OCI-LY7 (cell line): ENCODE measurements around the gene KLHL24. TPM values are rescaled to one million over a fixed set of nuclear protein-coding genes. Genes with fewer than 3 reads are reported as not detected.

Experiments
- BruUV-seq: library from RNA; stranded (reverse); fragments of 400-500 nt; replicated peaks from 2 replicates; lab custom pipeline; 2021; lab: Mats Ljungman, UMichigan
- CTCF ChIA-PET: fragments of 300-600 bp; sonication (Branson Sonifier 250); formaldehyde crosslinking; loops from one replicate; lab custom pipeline; 2022; ENCODE audit warnings: antibody characterized with exemption; ENCODE audit not compliant: unreplicated experiment; lab: Charles Lee
- POLR2A ChIA-PET: fragments of 300-600 bp; sonication (Branson Sonifier 250); formaldehyde crosslinking; loops from one replicate; lab custom pipeline; 2022; ENCODE audit warnings: antibody characterized with exemption; lab: Charles Lee
- DNase-seq: peaks from one replicate; pipeline ENCODE4 v3.0.0-alpha.2; 2015; ENCODE audit warnings: low spot score
- H2AFZ ChIP-seq: fragments of 200-600 bp; sonication (generic), shearing (Covaris generic); 2 replicates; pipeline ENCODE4 v1.6.1; 2014; ENCODE audit warnings: mild to moderate bottlenecking, antibody characterized with exemption, low read length, moderate library complexity
- H3K27ac ChIP-seq: fragments of 200-600 bp; sonication (generic); 2 replicates; pipeline ENCODE4 v1.5.1; 2014; ENCODE audit warnings: mixed run types, low read depth, mild to moderate bottlenecking, moderate library complexity, low read length, inconsistent platforms; ENCODE audit not compliant: poor library complexity, severe bottlenecking
- H3K36me3 ChIP-seq: fragments of 200-600 bp; sonication (generic); 2 replicates; pipeline ENCODE4 v1.6.1; 2014; ENCODE audit warnings: mild to moderate bottlenecking, antibody characterized with exemption, low read length, moderate library complexity, mixed read lengths; ENCODE audit not compliant: insufficient read depth
- H3K4me1 ChIP-seq: fragments of 200-600 bp; sonication (generic); 2 replicates; pipeline ENCODE4 v1.5.1; 2014; ENCODE audit warnings: mild to moderate bottlenecking, low read length; ENCODE audit not compliant: insufficient read depth, poor library complexity, severe bottlenecking
- H3K4me2 ChIP-seq: fragments of 200-600 bp; sonication (generic); 2 replicates; pipeline ENCODE4 v1.6.1; 2014; ENCODE audit warnings: mild to moderate bottlenecking, low read length
- H3K4me3 ChIP-seq: fragments of 200-600 bp; sonication (generic); 2 replicates; pipeline ENCODE4 v1.5.1; 2014; ENCODE audit warnings: mild to moderate bottlenecking, low read depth, low read length; ENCODE audit not compliant: poor library complexity, severe bottlenecking
- H3K79me2 ChIP-seq: fragments of 200-600 bp; sonication (generic); 2 replicates; pipeline ENCODE4 v1.6.1; 2016; ENCODE audit warnings: low read depth, mild to moderate bottlenecking, low read length, moderate library complexity, mixed read lengths; ENCODE audit not compliant: insufficient read depth
- H3K9me2 ChIP-seq: fragments of 200-600 bp; sonication (generic); 2 replicates; pipeline ENCODE4 v1.6.1; 2016; ENCODE audit warnings: mild to moderate bottlenecking, low read length, mixed read lengths; ENCODE audit not compliant: insufficient read depth
- H3K9me3 ChIP-seq: fragments of 200-600 bp; sonication (generic); 2 replicates; pipeline ENCODE4 v1.6.1; 2014; ENCODE audit warnings: mild to moderate bottlenecking, mixed run types, low read length, mixed read lengths
- H4K20me1 ChIP-seq: fragments of 200-600 bp; sonication (generic); 2 replicates; pipeline ENCODE4 v1.6.1; 2014; ENCODE audit warnings: mild to moderate bottlenecking, antibody characterized with exemption, low read length, moderate library complexity, mixed read lengths; ENCODE audit not compliant: insufficient read depth
- EZH2phosphoT487 ChIP-seq: fragments of 200-600 bp; sonication (generic); IDR thresholded peaks from 2 replicates; pipeline ENCODE4 v1.6.1; 2018; ENCODE audit warnings: low read depth, borderline replicate concordance, mild to moderate bottlenecking, mixed run types, antibody characterized with exemption, low read length, moderate library complexity, mixed read lengths
- intact Hi-C: fragments of 100-400 bp; cut with micrococcal nuclease; formaldehyde crosslinking; loops from one replicate; pipeline ENCODE4 v1.10.0; 2022; ENCODE audit not compliant: unreplicated experiment
- total RNA-seq, 2 experiments: library from RNA; depleted of rRNA in 1 of 2; stranded (reverse); fragments of >200 nt in 1 of 2; shearing (Covaris generic) in 1 of 2; gene quantifications; 2 replicates each; pipeline ENCODE4 v1.2.3, GENCODE V29; 2014 to 2022
- TF ChIP-seq, protein P1 (sequence below): fragments of 200-600 bp; sonication (generic); conservative IDR thresholded peaks from 2 replicates; pipeline ENCODE4 v1.5.1; 2014; ENCODE audit warnings: mild to moderate bottlenecking, antibody characterized with exemption, low read length, moderate library complexity, mixed read lengths

The KLHL24 gene
- total RNA-seq, 2 experiments from 2014 or later = 34.0 to 37.8 TPM

DNA sequence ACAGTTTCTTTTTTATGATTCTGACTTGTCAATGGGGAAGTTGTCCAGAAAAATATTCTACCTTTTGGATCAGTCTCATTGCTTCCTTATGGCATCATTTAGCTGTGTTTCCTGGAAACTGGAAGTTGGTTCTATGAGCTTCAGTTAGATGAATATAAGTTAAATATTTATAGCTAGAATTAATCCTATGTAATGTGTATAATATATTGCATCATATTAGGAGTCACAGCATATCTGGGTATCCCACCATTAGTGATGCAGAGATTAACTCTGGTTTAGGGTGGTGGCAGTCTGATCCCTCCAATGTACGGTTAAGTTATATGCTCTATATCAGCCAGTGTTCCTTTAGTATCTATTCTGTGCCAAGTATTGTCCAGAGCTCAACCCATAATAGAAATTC is 19.3 kb downstream of the KLHL24 start:
- Histone ChIP-seq H3K36me3 (peaks cover 97% of the 10 kb centered on the region), H3K4me3 (no peak overlapping the region), H3K9me2 (no peaks in the 10 kb centered on the region), H3K4me2 (no peak overlapping the region), H4K20me1 (no peaks in the 10 kb centered on the region), H3K27ac (no peak overlapping the region), H3K79me2 (peaks cover 27% of the 10 kb centered on the region; the same call in 1 of the 2 replicates), H3K4me1 (no peaks in the 10 kb centered on the region), H2AFZ (no peak overlapping the region), H3K9me3 (peaks cover 59% of the 10 kb centered on the region)
- CTCF ChIA-PET = interaction anchor here (1.2 kb wide), 1 partner anchor 15 kb away, joined by 3 read pairs; no protein-coding TSS in a partner anchor
- intact Hi-C loops = no loop called here
- POLR2A ChIA-PET = interaction anchor here (1.0 to 1.4 kb wide), 8 partner anchors 9 to 167 kb away, joined by 3 to 6 read pairs (median 3); no protein-coding TSS in a partner anchor
- no TSS peak for BruUV-seq
- TF ChIP-seq, protein P1, sequence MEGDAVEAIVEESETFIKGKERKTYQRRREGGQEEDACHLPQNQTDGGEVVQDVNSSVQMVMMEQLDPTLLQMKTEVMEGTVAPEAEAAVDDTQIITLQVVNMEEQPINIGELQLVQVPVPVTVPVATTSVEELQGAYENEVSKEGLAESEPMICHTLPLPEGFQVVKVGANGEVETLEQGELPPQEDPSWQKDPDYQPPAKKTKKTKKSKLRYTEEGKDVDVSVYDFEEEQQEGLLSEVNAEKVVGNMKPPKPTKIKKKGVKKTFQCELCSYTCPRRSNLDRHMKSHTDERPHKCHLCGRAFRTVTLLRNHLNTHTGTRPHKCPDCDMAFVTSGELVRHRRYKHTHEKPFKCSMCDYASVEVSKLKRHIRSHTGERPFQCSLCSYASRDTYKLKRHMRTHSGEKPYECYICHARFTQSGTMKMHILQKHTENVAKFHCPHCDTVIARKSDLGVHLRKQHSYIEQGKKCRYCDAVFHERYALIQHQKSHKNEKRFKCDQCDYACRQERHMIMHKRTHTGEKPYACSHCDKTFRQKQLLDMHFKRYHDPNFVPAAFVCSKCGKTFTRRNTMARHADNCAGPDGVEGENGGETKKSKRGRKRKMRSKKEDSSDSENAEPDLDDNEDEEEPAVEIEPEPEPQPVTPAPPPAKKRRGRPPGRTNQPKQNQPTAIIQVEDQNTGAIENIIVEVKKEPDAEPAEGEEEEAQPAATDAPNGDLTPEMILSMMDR = no peak
- no peak for TF ChIP-seq EZH2phosphoT487
- no peak for DNase-seq

- TF ChIP-seq, protein P1 = no peak
- TF ChIP-seq EZH2phosphoT487 = no peak
- Histone ChIP-seq H3K27ac (no peak overlapping the region), H3K4me3 (no peak overlapping the region), H3K9me3 (no peaks in the 10 kb centered on the region), H3K79me2 (peaks cover 22% of the 10 kb centered on the region; the same call in 1 of the 2 replicates), H3K36me3 (peaks cover 76% of the 10 kb centered on the region), H3K4me2 (no peak overlapping the region), H3K9me2 (no peaks in the 10 kb centered on the region), H4K20me1 (no peaks in the 10 kb centered on the region), H2AFZ (no peak overlapping the region), H3K4me1 (no peaks in the 10 kb centered on the region)
- intact Hi-C loops = no loop called here
- ChIA-PET POLR2A (interaction anchor here (0.6 to 1.1 kb wide), 4 partner anchors 9 to 517 kb away, joined by 3 to 4 read pairs (median 3); no protein-coding TSS in a partner anchor), CTCF (interaction anchor here (0.8 kb wide), 1 partner anchor 13 kb away, joined by 3 read pairs; no protein-coding TSS in a partner anchor)
- no peak for DNase-seq
- BruUV-seq = no TSS peak
Measured at GRCh38 chr3:183662099-183662498, 26.7 kb downstream of the KLHL24 start.

DNA sequence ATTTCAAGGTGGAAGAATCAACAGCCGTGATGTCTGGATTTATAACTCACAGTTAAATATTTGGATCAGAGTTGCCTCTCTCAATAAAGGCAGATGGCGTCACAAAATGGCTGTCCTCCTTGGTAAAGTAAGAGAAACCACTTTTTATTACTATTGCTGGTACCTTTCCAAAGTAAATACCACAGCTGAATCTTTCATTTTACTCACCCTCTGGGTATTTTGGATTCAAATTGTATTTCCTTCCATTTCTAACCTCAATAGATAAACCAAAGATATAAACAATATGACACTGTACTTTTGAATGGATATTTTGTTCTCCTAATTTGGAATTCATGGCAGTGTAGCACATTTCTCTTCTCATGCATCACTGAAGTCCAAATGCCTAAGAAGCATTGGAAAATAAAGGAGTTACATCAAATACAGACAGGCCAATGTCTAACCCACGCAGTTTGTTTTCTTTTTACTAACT is 29.5 kb downstream of the KLHL24 start:
- H3K4me1 ChIP-seq = no peaks in the 10 kb centered on the region
- H2AFZ ChIP-seq = no peak overlapping the region
- H3K27ac ChIP-seq = no peak overlapping the region
- POLR2A ChIA-PET = interaction anchor here (0.7 to 1.3 kb wide), 3 partner anchors 18 to 89 kb away, joined by 3 to 4 read pairs (median 3); no protein-coding TSS in a partner anchor
- H3K79me2 ChIP-seq = peaks cover 22% of the 10 kb centered on the region; the same call in 1 of the 2 replicates
- no peak overlapping the region for H3K4me2 ChIP-seq
- H4K20me1 ChIP-seq = no peaks in the 10 kb centered on the region
- DNase-seq = no peak
- no peak overlapping the region for H3K4me3 ChIP-seq
- TF ChIP-seq EZH2phosphoT487 = no peak
- TF ChIP-seq, protein P1 = no peak
- intact Hi-C loops = no loop called here
- no TSS peak for BruUV-seq
- H3K36me3 ChIP-seq = peaks cover 63% of the 10 kb centered on the region
- H3K9me3 ChIP-seq = no peaks in the 10 kb centered on the region
- no peaks in the 10 kb centered on the region for H3K9me2 ChIP-seq
- CTCF ChIA-PET = no interaction called here
